Esophagus squamous epithelium (tissue), 5 donors: ENCODE data around the gene CEP170B. TPM values are rescaled to one million over a fixed set of nuclear protein-coding genes. Genes with fewer than 3 reads are reported as not detected.

Experiments
- DNase-seq: peaks from one replicate; lab custom pipeline; 2025; lab: John Stamatoyannopoulos, UW
- H3K27ac ChIP-seq, 4 donors: fragments of 200-600 bp; sonication (generic); one replicate each; pipeline ENCODE4 v1.5.1; 2016 to 2019; ENCODE audit warnings: mild to moderate bottlenecking in 1 of 4
- H3K27me3 ChIP-seq, 4 donors: fragments of 200-600 bp; sonication (generic); 1 replicate in 3 of 4; 2 replicates in 1 of 4; pipeline versions ENCODE4 v1.5.1 to v1.6.0; 2017 to 2021; ENCODE audit warnings: antibody characterized with exemption in 1 of 4
- H3K36me3 ChIP-seq, 3 donors: fragments of 200-600 bp; sonication (generic); one replicate each; pipeline ENCODE4 v1.5.1; 2016 to 2019
- H3K4me1 ChIP-seq, 3 donors: fragments of 200-600 bp; sonication (generic); one replicate each; pipeline ENCODE4 v1.5.1; 2017 to 2019
- H3K4me3 ChIP-seq, 4 donors: fragments of 200-600 bp; sonication (generic); 1 replicate in 3 of 4; 2 replicates in 1 of 4; pipeline ENCODE4 v1.5.1; 2016 to 2019; ENCODE audit warnings: mild to moderate bottlenecking in 2 of 4, moderate library complexity in 1 of 4
- H3K9me3 ChIP-seq, 3 donors: fragments of 200-600 bp; sonication (generic); one replicate each; pipeline ENCODE4 v1.5.1; 2016 to 2019
- POLR2A ChIP-seq, 4 donors: fragments of 450-650 bp; IDR thresholded peaks; one replicate each; pipeline ENCODE4 v1.6.1; 2017; ENCODE audit warnings: antibody characterized with exemption in 4 of 4, mild to moderate bottlenecking in 4 of 4, moderate library complexity in 3 of 4
- WGBS, 2 donors: methylation state at CpG; one replicate each; pipeline ENCODE4 v1.1.5; 2018; 5-methylcytosine and 5-hydroxymethylcytosine counted together
- intact Hi-C: fragments of 100-400 bp; cut with DNase I; formaldehyde crosslinking; loops from one replicate; pipeline ENCODE4 v1.15.0; 2022
- total RNA-seq, 4 donors: library from RNA; depleted of rRNA; stranded (reverse); fragments of >200 nt; gene quantifications; one replicate each; pipeline ENCODE4 v1.1.0, GENCODE V29; 2016
- TF ChIP-seq, protein P1 (sequence below), 6 experiments: fragments of 450-650 bp in 4 of 6; fragments of 200-600 bp in 2 of 6; sonication (generic) in 2 of 6; IDR thresholded peaks; one replicate each; pipeline ENCODE4 v1.5.1; 2016 to 2019; ENCODE audit warnings: antibody characterized with exemption in 6 of 6, mild to moderate bottlenecking in 4 of 6, moderate library complexity in 4 of 6
- donor health status: DM: yes; HTN: yes; CAD: no.

The CEP170B gene
- total RNA-seq, 4 donors from 2014 or later, result 18.2 to 41.0 (median 30.6) TPM

DNA sequence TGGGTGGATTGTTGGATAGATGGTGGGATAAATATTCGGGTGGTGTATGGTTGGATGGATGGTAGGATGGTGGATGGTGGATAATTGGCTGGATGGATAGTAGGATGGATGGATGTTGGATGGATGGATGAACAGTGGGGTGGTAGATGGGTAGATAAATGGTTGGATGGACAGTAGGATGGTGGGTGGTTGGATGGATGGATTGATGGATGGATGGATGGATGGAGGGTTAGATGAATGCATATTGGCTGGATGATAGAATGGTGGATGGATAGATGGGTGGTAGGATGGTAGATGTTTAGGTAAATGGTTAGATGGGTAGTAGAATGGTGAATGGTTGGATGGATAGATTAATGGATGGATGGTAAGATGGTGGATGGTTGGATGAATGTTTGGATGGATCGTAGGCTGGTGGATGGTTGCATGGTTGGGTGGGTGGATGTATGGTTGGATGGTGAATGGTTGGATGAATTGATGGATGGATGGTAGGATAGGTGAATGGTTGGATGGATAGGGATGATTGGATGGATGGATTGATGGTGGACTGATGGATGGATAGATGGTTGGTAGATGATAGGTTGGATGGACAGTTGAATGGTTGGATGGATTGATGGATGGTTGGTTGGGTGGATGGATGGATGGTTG is 40.6 kb upstream of the CEP170B start:
- 94 to 96% methylated on average over 2 of the region's 2 CpGs for WGBS, 2 donors
- Histone ChIP-seq H3K27ac (no peak overlapping the region), H3K4me3 (no peak overlapping the region), H3K36me3 (no peaks in the 10 kb centered on the region), H3K4me1 (peaks cover 24 to 45% (median 26%) of the 10 kb centered on the region in 3 donors), H3K27me3 (peaks cover 0 to 6% (median 0%) of the 10 kb centered on the region in 4 donors), H3K9me3 (no peaks in the 10 kb centered on the region)
- no peak for TF ChIP-seq POLR2A (IDR thresholded peaks at IDR 0.05)
- TF ChIP-seq, protein P1, sequence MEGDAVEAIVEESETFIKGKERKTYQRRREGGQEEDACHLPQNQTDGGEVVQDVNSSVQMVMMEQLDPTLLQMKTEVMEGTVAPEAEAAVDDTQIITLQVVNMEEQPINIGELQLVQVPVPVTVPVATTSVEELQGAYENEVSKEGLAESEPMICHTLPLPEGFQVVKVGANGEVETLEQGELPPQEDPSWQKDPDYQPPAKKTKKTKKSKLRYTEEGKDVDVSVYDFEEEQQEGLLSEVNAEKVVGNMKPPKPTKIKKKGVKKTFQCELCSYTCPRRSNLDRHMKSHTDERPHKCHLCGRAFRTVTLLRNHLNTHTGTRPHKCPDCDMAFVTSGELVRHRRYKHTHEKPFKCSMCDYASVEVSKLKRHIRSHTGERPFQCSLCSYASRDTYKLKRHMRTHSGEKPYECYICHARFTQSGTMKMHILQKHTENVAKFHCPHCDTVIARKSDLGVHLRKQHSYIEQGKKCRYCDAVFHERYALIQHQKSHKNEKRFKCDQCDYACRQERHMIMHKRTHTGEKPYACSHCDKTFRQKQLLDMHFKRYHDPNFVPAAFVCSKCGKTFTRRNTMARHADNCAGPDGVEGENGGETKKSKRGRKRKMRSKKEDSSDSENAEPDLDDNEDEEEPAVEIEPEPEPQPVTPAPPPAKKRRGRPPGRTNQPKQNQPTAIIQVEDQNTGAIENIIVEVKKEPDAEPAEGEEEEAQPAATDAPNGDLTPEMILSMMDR (IDR thresholded peaks at IDR 0.05), result no peak
- intact Hi-C loops, result no loop called here
- no peak for DNase-seq

DNA sequence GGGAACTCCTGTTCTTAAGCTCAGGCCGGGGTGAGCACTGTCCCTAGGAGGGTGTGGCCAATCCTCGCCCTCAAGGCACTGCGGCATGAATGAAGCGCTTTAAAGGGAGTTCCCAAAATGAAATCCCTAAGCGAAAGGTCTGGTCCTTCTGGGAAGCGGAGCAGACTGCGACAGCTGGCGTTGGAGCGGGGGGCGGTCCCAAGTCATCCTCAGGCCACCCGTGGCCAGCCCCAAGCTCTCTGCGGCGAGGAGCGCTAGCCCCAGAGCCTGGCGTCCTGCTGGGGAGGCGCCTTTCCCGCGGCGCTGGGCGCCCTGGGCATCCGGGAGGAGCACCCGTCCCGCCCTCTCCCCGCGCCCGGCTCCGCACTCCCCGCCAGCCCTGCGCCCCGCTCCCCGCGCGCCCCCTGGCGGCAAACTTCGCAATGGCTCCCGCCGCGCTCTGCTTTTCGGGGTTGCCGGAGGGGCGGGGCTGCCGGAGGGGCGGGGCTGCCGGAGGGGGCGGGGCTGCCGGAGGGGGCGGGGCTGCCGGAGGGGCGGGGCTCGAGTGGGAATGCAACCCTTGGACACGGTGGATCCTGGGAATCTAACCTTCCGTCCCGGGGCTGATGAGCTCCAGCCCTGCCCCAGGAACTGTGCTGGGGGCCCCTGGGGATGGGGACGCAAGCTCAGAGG is 38.7 kb upstream of the CEP170B start:
- peaks cover 20 to 33% (median 21%) of the 10 kb centered on the region in 3 donors for H3K4me1 ChIP-seq
- H3K4me3 ChIP-seq, result peak overlapping the region; percentile 31 to 76 (median 55)
- intact Hi-C loops, result loop anchor here (5.0 kb wide), 1 partner anchor 59 kb away; no protein-coding TSS in a partner anchor
- H3K9me3 ChIP-seq, result no peaks in the 10 kb centered on the region
- H3K27me3 ChIP-seq, result peaks cover 0 to 6% (median 0%) of the 10 kb centered on the region in 4 donors
- peak overlapping the region; percentile 31 to 82 (median 76) for H3K27ac ChIP-seq
- H3K36me3 ChIP-seq, result no peaks in the 10 kb centered on the region
- DNase-seq, result peak; percentile 46
- TF ChIP-seq, protein P1 (IDR thresholded peaks at IDR 0.05), result peak; percentile 81 to 92 (median 86)
- no peak for TF ChIP-seq POLR2A (IDR thresholded peaks at IDR 0.05)
- WGBS, 2 donors, result no CpG with 5 or more reads among the region's 54 CpGs

DNA sequence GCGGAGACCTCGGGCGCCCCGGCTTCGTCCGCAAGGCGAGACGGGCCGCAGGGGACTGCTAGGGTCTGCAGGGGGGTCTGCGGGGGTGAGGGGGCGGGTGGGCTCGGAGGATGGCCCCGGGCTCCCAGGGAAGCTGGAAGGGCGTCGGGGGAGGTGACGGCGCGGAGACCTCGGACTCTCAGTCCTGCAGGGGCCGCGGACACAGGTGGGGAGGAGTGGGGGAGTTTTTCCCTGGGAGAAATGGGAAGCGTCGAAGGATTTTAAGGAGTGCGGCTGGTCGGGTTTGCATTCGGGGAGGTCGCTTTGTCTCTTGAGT is 38.2 kb upstream of the CEP170B start:
- intact Hi-C loops, result loop anchor here (5.0 kb wide), 1 partner anchor 60 kb away; no protein-coding TSS in a partner anchor
- 0 to 3% methylated on average over 7 to 12 of the region's 27 CpGs for WGBS, 2 donors
- TF ChIP-seq, protein P1 (IDR thresholded peaks at IDR 0.05), result no peak
- TF ChIP-seq POLR2A (IDR thresholded peaks at IDR 0.05), result no peak
- H3K36me3 ChIP-seq, result no peaks in the 10 kb centered on the region
- peak overlapping the region; percentile 31 to 76 (median 55) for H3K4me3 ChIP-seq
- no peaks in the 10 kb centered on the region for H3K9me3 ChIP-seq
- peaks cover 20 to 28% (median 21%) of the 10 kb centered on the region in 3 donors for H3K4me1 ChIP-seq
- peak overlapping the region in 3 of 4 donors; percentile 12 to 77 (median 42) for H3K27ac ChIP-seq
- H3K27me3 ChIP-seq, result peaks cover 0 to 6% (median 0%) of the 10 kb centered on the region in 4 donors
- no peak for DNase-seq

DNA sequence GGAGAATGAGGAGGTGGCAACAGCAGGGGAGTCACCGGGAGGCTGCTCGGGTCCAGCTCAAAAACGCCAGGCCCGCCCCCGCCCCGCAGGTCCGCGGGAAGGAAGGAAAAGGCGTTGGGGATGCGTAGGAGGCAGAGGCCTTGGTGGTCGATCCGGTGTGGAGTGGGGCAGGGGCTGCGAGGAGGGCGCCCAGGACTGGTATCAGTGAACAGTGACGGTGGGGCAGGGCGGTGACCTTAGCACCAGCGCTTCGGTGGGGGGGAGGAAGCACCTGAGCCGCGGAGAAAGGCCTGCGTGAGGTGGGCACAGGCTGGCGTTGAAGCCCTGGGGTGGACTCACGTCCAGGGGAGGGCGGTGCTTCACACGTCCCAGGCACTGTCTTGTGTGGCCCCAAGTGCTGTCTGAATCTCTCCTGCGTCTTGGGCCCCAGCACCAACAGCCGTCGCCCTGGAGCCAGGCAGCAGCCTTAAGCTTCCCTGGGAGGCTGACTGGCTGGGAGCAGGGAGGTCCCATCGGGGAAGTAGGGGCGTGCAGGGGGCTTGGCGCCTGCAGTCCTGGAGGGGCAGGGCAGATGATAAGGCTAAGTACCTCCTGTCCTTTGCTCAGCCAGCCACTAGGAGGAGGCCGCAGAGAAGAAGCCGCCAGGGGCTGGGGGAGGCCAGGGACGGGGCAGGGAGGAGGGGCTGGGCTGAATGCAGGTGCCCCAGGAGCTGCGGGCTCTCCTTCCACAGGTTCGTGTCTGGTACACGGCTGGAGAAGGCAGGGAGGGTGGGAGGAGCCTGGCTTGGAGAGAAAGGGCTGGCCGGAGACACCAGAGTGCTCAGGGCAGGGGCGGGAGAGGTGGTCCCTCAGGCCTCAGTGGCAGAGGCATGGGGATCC is 37.7 kb upstream of the CEP170B start:
- TF ChIP-seq POLR2A (IDR thresholded peaks at IDR 0.05), result no peak
- TF ChIP-seq, protein P1 (IDR thresholded peaks at IDR 0.05), result peak in 4 of 6 experiments; percentile 25 to 54 (median 40)
- peaks cover 20 to 26% (median 21%) of the 10 kb centered on the region in 3 donors for H3K4me1 ChIP-seq
- H3K9me3 ChIP-seq, result no peaks in the 10 kb centered on the region
- H3K36me3 ChIP-seq, result no peaks in the 10 kb centered on the region
- DNase-seq, result no peak
- 0 to 8% methylated on average over 8 to 22 of the region's 39 CpGs for WGBS, 2 donors
- peak overlapping the region; percentile 31 to 76 (median 55) for H3K4me3 ChIP-seq
- peaks cover 0 to 6% (median 0%) of the 10 kb centered on the region in 4 donors for H3K27me3 ChIP-seq
- intact Hi-C loops, result loop anchor here (5.0 kb wide), 1 partner anchor 60 kb away; no protein-coding TSS in a partner anchor
- H3K27ac ChIP-seq, result peak overlapping the region in 3 of 4 donors; percentile 12 to 77 (median 42)
